Cortex of kidney (tissue), 1 donor: Measurements from ENCODE around the gene MLKL.

Experiments used
- DNase-seq: peaks from one replicate; lab custom pipeline; 2025; lab: John Stamatoyannopoulos, UW

Gene MLKL

GRCh38 chr16:74650966-74651567, 49.6 kb downstream of the MLKL start:
- no peak for DNase-seq

GRCh38 chr16:74649839-74650504, 50.7 kb downstream of the MLKL start:
- DNase-seq = no peak

- no peak for DNase-seq
Observed at GRCh38 chr16:74641969-74642368, 58.7 kb downstream of the MLKL start.

GRCh38 chr16:74637742-74638453, 62.8 kb downstream of the MLKL start:
- no peak for DNase-seq

GRCh38 chr16:74635303-74635702, 65.4 kb downstream of the MLKL start:
- no peak for DNase-seq

GRCh38 chr16:74633686-74634085, 67.0 kb downstream of the MLKL start:
- DNase-seq = no peak

GRCh38 chr16:74627506-74628220, 73.0 kb downstream of the MLKL start:
- DNase-seq = no peak

GRCh38 chr16:74626741-74627416, 73.8 kb downstream of the MLKL start:
- DNase-seq = no peak

- no peak for DNase-seq
Observed at GRCh38 chr16:74625500-74626350, 74.9 kb downstream of the MLKL start.

- no peak for DNase-seq
Observed at GRCh38 chr16:74623839-74624235, 76.8 kb downstream of the MLKL start.

GRCh38 chr16:74623214-74623838, 77.3 kb downstream of the MLKL start:
- no peak for DNase-seq

- no peak for DNase-seq
Observed at GRCh38 chr16:74622005-74622404, 78.7 kb downstream of the MLKL start.
